Nephron (organoid): ENCODE results near the gene NAGA.
A peak's percentile ranks its signal among the peaks of the same experiment; 100 is the strongest.
"Not testable (repeated sequence)": the region's sequence is repeated elsewhere in the genome, so short reads cannot be mapped to it uniquely, and the experiment has no call there.

ENCODE experiments used
- H3K27ac Mint-ChIP-seq, 3 experiments: 2 replicates each; pipeline ENCODE4 v1.8.0; 2020; ENCODE audit warnings: mixed read lengths in 3 of 3, mild to moderate bottlenecking in 2 of 3, moderate library complexity in 1 of 3
- H3K27me3 Mint-ChIP-seq: 2 replicates; pipeline ENCODE4 v1.8.0; 2021; ENCODE audit warnings: low read depth, mild to moderate bottlenecking, moderate library complexity, mixed read lengths
- H3K36me3 Mint-ChIP-seq: 2 replicates; pipeline ENCODE4 v1.8.0; 2020; ENCODE audit warnings: low read depth, mixed read lengths
- H3K4me1 Mint-ChIP-seq: 2 replicates; pipeline ENCODE4 v1.8.0; 2020; ENCODE audit warnings: mixed read lengths
- H3K4me3 Mint-ChIP-seq, 3 experiments: 2 replicates each; pipeline ENCODE4 v1.8.0; 2020; ENCODE audit warnings: mild to moderate bottlenecking in 3 of 3, mixed read lengths in 3 of 3, moderate library complexity in 2 of 3
- H3K9me3 Mint-ChIP-seq: 2 replicates; pipeline ENCODE4 v1.8.0; 2020; ENCODE audit warnings: mixed read lengths
- TF ChIP-seq, protein P1 (sequence below), 3 experiments: fragments of 200-600 bp; sonication (generic); IDR thresholded peaks; one replicate each; pipeline ENCODE4 v1.5.0; 2021; ENCODE audit warnings: antibody characterized with exemption in 3 of 3; ENCODE audit not compliant: unreplicated experiment in 3 of 3

NAGA gene

DNA sequence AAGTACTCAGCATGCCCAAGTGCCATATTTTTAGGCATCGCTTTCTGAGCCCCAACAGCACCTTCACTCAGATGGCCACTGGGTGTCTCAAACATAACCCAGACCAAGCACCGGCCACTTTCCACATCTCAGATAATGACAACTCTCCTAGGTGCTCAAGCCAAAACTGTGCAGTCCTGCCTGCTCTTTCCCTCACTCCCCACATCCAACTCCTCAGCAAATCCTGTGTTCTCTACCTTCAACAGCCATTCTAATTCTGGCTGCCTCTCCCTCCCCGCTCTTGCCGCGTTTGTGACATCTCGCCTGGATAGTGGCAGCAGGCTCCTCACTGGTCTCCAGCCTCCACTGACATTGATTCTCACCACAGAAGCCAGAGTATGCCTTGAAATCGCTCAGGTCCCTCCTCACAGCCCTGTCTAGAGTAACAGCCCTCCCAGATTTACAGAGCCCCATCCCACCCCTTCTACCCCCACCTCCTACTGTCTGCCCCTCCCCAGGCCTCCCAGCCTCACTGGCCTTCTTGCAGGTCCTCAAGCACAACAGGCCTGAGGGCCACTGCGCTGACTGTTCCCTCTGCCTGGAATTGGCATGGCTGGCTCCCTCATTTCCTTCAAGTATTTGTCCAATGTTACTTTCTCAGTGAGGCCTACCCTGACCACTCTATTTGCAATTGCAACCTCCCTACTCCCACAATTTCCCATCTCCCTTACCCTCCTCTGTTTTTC, 2.2 kb upstream of the NAGA start:
- Mint-ChIP-seq H3K9me3 (no peaks in the 10 kb centered on the region), H3K36me3 (no peaks in the 10 kb centered on the region), H3K4me3 (peak overlapping the region; percentile 65 to 79 (median 69)), H3K27ac (peak overlapping the region; percentile 49 to 92 (median 63)), H3K4me1 (peaks cover 39% of the 10 kb centered on the region), H3K27me3 (no peaks in the 10 kb centered on the region)
- TF ChIP-seq, protein P1, sequence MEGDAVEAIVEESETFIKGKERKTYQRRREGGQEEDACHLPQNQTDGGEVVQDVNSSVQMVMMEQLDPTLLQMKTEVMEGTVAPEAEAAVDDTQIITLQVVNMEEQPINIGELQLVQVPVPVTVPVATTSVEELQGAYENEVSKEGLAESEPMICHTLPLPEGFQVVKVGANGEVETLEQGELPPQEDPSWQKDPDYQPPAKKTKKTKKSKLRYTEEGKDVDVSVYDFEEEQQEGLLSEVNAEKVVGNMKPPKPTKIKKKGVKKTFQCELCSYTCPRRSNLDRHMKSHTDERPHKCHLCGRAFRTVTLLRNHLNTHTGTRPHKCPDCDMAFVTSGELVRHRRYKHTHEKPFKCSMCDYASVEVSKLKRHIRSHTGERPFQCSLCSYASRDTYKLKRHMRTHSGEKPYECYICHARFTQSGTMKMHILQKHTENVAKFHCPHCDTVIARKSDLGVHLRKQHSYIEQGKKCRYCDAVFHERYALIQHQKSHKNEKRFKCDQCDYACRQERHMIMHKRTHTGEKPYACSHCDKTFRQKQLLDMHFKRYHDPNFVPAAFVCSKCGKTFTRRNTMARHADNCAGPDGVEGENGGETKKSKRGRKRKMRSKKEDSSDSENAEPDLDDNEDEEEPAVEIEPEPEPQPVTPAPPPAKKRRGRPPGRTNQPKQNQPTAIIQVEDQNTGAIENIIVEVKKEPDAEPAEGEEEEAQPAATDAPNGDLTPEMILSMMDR (IDR thresholded peaks at IDR 0.05; ENCODE audit: unreplicated experiment in 3 of 3) = no peak

DNA sequence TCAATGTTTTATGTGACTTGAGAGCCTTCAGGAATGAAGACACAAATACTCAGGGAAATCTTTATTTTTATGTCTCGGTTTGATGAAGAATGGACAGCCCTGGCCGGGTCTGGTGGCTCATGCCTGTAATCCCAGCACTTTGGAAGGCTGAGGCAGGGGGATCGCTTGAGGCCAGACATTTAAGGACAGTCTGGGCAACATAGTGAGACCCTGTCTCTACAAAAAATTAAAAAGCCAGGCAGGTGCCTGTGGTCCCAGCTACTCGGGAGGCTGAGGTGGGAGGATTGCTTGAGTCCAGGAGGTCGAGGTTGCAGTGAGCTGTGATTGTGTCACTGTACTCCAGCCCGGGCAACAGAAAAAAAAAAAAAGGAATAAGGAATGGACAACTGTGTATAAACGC, 896 bp upstream of the NAGA start:
- H3K4me1 Mint-ChIP-seq = peaks cover 39% of the 10 kb centered on the region
- H3K36me3 Mint-ChIP-seq, H3K9me3 Mint-ChIP-seq, H3K27me3 Mint-ChIP-seq: not testable (repeated sequence)
- H3K27ac Mint-ChIP-seq = peak overlapping the region; percentile 91 to 100 (median 99)
- peak overlapping the region; percentile 90 to 97 (median 90) for H3K4me3 Mint-ChIP-seq

DNA sequence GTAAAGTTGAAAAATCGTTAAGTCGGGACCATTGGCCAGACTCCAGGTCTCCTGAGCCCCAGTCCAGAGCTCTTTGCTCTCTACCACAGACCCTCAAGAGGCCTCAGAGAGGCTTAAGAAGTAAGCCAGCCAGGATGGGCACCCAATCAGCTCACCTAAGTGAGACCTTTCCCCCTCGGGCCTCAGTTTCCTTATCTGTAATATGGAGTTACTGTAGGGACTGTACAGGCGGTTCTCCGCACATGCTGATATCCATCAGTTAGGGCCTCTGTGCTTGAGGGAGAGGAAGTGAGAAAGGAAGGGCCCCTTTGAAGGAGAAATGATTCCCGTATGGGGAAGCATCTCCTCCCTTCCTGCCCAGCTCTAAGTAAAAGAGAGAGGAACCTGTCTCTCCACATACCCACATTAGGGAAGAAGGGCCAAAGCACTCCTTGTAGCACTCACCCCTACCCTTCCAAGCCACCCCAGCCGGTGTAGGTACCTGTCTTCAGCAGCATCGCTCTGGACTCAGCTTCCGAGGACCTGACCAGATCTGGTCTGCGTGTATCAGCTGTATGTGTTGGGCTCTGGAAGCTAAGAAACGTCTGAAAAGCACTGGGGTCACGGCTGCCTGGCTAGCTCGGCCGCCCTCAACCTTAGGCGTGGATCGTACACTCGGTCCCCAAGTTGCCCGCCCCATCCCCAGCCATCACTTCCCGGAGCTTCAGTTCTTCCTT, 653 bp downstream of the NAGA start:
- H3K27me3 Mint-ChIP-seq = no peaks in the 10 kb centered on the region
- no peaks in the 10 kb centered on the region for H3K9me3 Mint-ChIP-seq
- peak overlapping the region; percentile 90 to 97 (median 90) for H3K4me3 Mint-ChIP-seq
- peaks cover 15% of the 10 kb centered on the region for H3K36me3 Mint-ChIP-seq
- H3K27ac Mint-ChIP-seq = peak overlapping the region; percentile 91 to 100 (median 99)
- H3K4me1 Mint-ChIP-seq = peaks cover 28% of the 10 kb centered on the region
- TF ChIP-seq, protein P1 (IDR thresholded peaks at IDR 0.05; ENCODE audit: unreplicated experiment in 3 of 3) = no peak

DNA sequence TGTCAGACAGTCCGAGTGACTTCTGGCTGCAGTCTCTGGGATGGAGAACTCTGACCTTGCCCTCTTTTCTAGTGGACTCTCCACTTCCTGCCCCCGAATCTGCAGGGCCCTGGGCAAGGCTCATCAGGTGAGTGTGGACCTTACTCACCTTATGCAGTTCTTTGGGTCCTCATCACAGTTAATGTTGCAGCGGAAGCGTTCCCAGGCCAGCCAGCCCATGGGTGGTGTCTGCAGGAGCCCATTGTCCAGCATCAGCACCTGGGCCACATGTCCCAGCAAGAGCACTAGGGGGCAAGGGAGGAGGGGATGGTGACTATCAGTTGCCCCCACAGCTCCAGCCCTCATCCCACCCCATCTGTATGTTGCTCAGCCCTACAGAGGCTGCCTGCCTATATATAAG, 2.3 kb downstream of the NAGA start:
- H3K4me3 Mint-ChIP-seq = peak overlapping the region in 1 of 3 experiments; percentile 65
- H3K36me3 Mint-ChIP-seq = peaks cover 16% of the 10 kb centered on the region
- no peaks in the 10 kb centered on the region for H3K27me3 Mint-ChIP-seq
- H3K27ac Mint-ChIP-seq = no peak overlapping the region
- H3K9me3 Mint-ChIP-seq = no peaks in the 10 kb centered on the region
- H3K4me1 Mint-ChIP-seq = peaks cover 24% of the 10 kb centered on the region
- TF ChIP-seq, protein P1 (IDR thresholded peaks at IDR 0.05; ENCODE audit: unreplicated experiment in 3 of 3) = no peak

DNA sequence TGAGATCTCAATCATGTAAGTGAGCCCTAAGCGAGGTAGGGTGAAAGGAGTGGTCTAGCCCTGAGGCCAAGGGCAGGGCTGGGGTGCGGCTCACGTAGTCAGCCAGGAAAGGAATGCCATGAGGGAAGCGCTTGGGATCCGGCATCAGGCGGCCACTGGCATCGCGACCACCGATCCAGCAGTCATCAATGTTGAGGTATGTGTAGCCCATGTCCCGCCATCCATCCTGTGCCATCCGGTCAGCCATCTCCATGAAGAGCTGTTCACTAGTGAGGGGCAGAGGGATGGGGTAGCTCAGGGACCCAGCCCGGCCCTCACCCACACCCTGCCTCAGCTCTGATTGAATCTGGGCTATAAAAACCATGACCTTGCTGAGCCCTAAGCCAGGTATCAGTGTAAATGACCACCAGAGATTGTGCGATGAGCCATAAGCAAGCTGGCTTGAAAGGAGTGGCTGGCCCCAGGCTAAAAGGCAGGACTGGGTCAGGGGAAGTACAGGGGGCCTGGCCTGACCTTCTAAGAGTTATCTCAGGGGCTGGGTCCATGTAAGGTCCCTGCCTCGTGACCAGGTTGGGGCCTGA, 2.9 kb downstream of the NAGA start:
- TF ChIP-seq, protein P1 (IDR thresholded peaks at IDR 0.05; ENCODE audit: unreplicated experiment in 3 of 3) = no peak
- Mint-ChIP-seq H3K4me1 (peaks cover 19% of the 10 kb centered on the region), H3K27ac (no peak overlapping the region), H3K9me3 (no peaks in the 10 kb centered on the region), H3K27me3 (no peaks in the 10 kb centered on the region), H3K36me3 (peaks cover 21% of the 10 kb centered on the region), H3K4me3 (no peak overlapping the region)

DNA sequence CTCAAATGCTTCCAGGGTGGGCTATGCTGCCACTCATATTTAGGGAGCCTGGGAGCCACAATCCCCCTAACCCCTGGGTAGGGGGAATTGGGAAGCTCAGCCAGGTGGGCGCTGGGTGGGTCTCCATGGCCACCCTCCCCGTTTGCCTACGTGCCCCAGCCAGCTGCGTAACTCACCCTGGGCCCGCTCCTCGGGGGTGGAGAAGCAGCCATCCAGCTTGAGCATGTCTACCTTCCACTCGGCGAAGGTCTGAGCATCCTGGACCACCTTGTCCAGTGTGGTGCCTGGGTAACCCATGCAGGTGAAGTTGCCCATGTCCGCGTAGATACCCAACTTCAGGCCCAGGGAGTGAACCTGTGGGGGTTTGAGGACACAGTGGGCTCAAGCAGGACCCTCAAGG, 3.7 kb downstream of the NAGA start:
- H3K9me3 Mint-ChIP-seq = no peaks in the 10 kb centered on the region
- no peaks in the 10 kb centered on the region for H3K27me3 Mint-ChIP-seq
- peaks cover 25% of the 10 kb centered on the region for H3K36me3 Mint-ChIP-seq
- no peak overlapping the region for H3K4me3 Mint-ChIP-seq
- no peak overlapping the region for H3K27ac Mint-ChIP-seq
- TF ChIP-seq, protein P1 (IDR thresholded peaks at IDR 0.05; ENCODE audit: unreplicated experiment in 3 of 3) = no peak
- peaks cover 15% of the 10 kb centered on the region for H3K4me1 Mint-ChIP-seq
